HepG2 (cell line): ENCODE measurements around the gene MAP1B.

Experiments used
- GMEB1 ChIP-seq: sonication (generic); formaldehyde crosslinking; IDR thresholded peaks from 2 replicates; pipeline ENCODE4 v1.5.1; 2020; ENCODE audit warnings: missing genetic modification reagents, mild to moderate bottlenecking, borderline replicate concordance
- HOXA3 ChIP-seq: sonication (generic); formaldehyde crosslinking; IDR thresholded peaks from 2 replicates; pipeline ENCODE4 v1.5.0; 2020; ENCODE audit warnings: missing genetic modification reagents

GRCh38 chr5:72092074-72092473 is 15.2 kb upstream of the MAP1B start:
- TF ChIP-seq HOXA3 (no peak), GMEB1 (CRISPR knock-in tag) (no peak)
